Measurements from ENCODE around the gene VPS36. TPM values are rescaled to one million over a fixed set of nuclear protein-coding genes. Genes with fewer than 3 reads are reported as not detected.
A peak's percentile ranks its signal among the peaks of the same experiment; 100 is the strongest.

Gene VPS36
- total RNA-seq, 2 experiments from 2014 or later: 30.6 to 35.9 TPM

DNA sequence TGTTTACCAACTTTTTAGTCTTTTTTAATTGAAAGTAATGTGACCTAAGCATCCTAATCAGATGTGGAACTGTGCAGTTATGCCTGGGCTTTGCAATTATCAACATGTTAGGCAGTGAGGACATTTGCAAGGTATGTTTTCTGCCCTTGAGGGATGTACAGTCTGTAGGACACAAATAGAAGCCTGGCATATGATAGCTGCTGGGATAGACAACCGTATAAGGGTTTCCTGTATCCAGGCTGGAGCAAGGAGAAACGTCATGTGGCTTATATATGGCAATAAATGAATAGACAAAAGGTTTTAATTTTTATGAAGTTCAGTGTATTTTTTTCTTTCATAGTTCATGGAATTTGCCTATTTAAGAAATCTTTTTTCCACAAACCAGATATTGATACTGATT lies 2.0 kb upstream of the VPS36 start:
- Histone ChIP-seq H3K9me2 (ENCODE audit: insufficient read depth, low read length) (no peaks in the 10 kb centered on the region), H2AFZ (ENCODE audit: low read length) (no peak overlapping the region), H4K20me1 (ENCODE audit: insufficient read depth, low read length) (peaks cover 19% of the 10 kb centered on the region; the same call in 1 of the 2 replicates), H3K9me3 (ENCODE audit: low read length) (no peaks in the 10 kb centered on the region), H3K4me1 (ENCODE audit: insufficient read depth, low read length, poor library complexity, severe bottlenecking) (peaks cover 38% of the 10 kb centered on the region), H3K4me2 (ENCODE audit: low read length) (no peak overlapping the region), H3K27ac (ENCODE audit: low read depth, low read length, poor library complexity, severe bottlenecking) (no peak overlapping the region), H3K36me3 (ENCODE audit: insufficient read depth, low read length) (peaks cover 16% of the 10 kb centered on the region), H3K4me3 (ENCODE audit: low read depth, low read length, poor library complexity, severe bottlenecking) (no peak overlapping the region), H3K79me2 (ENCODE audit: insufficient read depth, low read depth, low read length) (peaks cover 41% of the 10 kb centered on the region)
- intact Hi-C loops (cut with micrococcal nuclease; ENCODE audit: unreplicated experiment): loop anchor here (5.0 to 10.0 kb wide), 4 partner anchors 165 to 1000 kb away; partner anchors contain the start of genes INTS6 and NEK3
- CTCF ChIA-PET (ENCODE audit: unreplicated experiment): no interaction called here
- no peak for DNase-seq (ENCODE audit: low spot score)
- no peak for TF ChIP-seq EZH2phosphoT487 (IDR thresholded peaks at IDR 0.05; ENCODE audit: borderline replicate concordance, low read depth, low read length)
- TF ChIP-seq, protein P1, sequence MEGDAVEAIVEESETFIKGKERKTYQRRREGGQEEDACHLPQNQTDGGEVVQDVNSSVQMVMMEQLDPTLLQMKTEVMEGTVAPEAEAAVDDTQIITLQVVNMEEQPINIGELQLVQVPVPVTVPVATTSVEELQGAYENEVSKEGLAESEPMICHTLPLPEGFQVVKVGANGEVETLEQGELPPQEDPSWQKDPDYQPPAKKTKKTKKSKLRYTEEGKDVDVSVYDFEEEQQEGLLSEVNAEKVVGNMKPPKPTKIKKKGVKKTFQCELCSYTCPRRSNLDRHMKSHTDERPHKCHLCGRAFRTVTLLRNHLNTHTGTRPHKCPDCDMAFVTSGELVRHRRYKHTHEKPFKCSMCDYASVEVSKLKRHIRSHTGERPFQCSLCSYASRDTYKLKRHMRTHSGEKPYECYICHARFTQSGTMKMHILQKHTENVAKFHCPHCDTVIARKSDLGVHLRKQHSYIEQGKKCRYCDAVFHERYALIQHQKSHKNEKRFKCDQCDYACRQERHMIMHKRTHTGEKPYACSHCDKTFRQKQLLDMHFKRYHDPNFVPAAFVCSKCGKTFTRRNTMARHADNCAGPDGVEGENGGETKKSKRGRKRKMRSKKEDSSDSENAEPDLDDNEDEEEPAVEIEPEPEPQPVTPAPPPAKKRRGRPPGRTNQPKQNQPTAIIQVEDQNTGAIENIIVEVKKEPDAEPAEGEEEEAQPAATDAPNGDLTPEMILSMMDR (conservative IDR thresholded peaks at IDR 0.05; ENCODE audit: low read length): no peak
- BruUV-seq (replicated peaks): no TSS peak
- POLR2A ChIA-PET: interaction anchor here (1.4 kb wide), 1 partner anchor 19 kb away, joined by 3 read pairs; no protein-coding TSS in a partner anchor

DNA sequence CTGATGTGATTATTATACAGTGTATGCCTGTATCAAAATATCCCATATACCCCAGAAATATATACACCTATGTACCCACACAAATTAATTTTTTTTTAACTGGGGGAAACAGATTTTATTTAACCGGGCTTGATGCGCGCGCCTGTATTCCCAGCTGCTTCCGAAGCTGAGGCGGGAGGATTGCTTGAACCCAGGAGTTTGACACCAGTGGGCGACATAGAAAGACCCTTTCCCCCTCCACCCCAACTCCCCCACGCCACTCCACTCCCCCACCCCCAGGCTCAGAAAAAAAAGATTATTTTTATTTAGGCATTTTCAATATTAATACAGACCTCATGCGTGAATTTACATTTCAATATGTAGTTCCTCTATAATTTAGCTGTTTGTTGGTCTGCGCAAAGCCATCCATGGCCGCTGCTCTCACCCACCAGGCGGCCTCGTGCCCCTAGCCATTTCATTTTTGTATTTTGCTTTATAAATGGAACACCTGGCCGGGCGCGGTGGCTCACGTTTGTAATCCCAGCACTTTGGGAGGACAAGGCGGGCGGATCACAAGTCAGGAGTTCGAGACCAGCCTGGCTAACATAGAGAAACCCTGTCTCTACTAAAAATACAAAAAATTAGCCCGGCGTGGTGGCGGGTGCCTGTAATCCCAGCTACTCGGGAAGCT lies 836 bp upstream of the VPS36 start:
- H2AFZ ChIP-seq (ENCODE audit: low read length): peak overlapping the region; percentile 25; the same call in 1 of the 2 replicates
- POLR2A ChIA-PET: interaction anchor here (0.5 to 1.1 kb wide), 3 partner anchors 8 to 58 kb away, joined by 3 to 6 read pairs (median 4); no protein-coding TSS in a partner anchor
- intact Hi-C loops (cut with micrococcal nuclease; ENCODE audit: unreplicated experiment): loop anchor here (5.0 to 10.0 kb wide), 4 partner anchors 166 to 999 kb away; partner anchors contain the start of genes INTS6 and NEK3

More for the DNA sequence above, 836 bp upstream of the VPS36 start:
- Histone ChIP-seq H3K4me3 (ENCODE audit: low read depth, low read length, poor library complexity, severe bottlenecking) (no peak overlapping the region), H3K4me1 (ENCODE audit: insufficient read depth, low read length, poor library complexity, severe bottlenecking) (peaks cover 28% of the 10 kb centered on the region), H3K79me2 (ENCODE audit: insufficient read depth, low read depth, low read length) (peaks cover 29% of the 10 kb centered on the region), H4K20me1 (ENCODE audit: insufficient read depth, low read length) (peaks cover 10% of the 10 kb centered on the region; the same call in 1 of the 2 replicates), H3K9me2 (ENCODE audit: insufficient read depth, low read length) (no peaks in the 10 kb centered on the region), H3K4me2 (ENCODE audit: low read length) (peak overlapping the region; percentile 64), H3K9me3 (ENCODE audit: low read length) (no peaks in the 10 kb centered on the region), H3K27ac (ENCODE audit: low read depth, low read length, poor library complexity, severe bottlenecking) (no peak overlapping the region), H3K36me3 (ENCODE audit: insufficient read depth, low read length) (peaks cover 4% of the 10 kb centered on the region; the same call in 1 of the 2 replicates)
- BruUV-seq (replicated peaks): no TSS peak
- CTCF ChIA-PET (ENCODE audit: unreplicated experiment): interaction anchor here (0.6 to 0.7 kb wide), 2 partner anchors 105 to 112 kb away, joined by 3 to 4 read pairs; no protein-coding TSS in a partner anchor
- TF ChIP-seq EZH2phosphoT487 (IDR thresholded peaks at IDR 0.05; ENCODE audit: borderline replicate concordance, low read depth, low read length): no peak
- TF ChIP-seq, protein P1 (conservative IDR thresholded peaks at IDR 0.05; ENCODE audit: low read length): no peak
- no peak for DNase-seq (ENCODE audit: low spot score)

Measured in OCI-LY7 (cell line).